Lung (tissue), 12 donors: ENCODE data around the gene SAMSN1. TPM values are rescaled to one million over a fixed set of nuclear protein-coding genes. Genes with fewer than 3 reads are reported as not detected.
"Not testable (repeated sequence)": the region's sequence is repeated elsewhere in the genome, so short reads cannot be mapped to it uniquely, and the experiment has no call there.

Experiments used
- ATAC-seq: fragments of 200-7000 bp; cut with Tn5 transposase; one replicate; pipeline ENCODE4 v1.9.1; 2020; ENCODE audit warnings: moderate number of reproducible peaks; ENCODE audit not compliant: insufficient read depth, low FRiP score
- DNase-seq, 3 donors: peaks; one replicate each; pipeline ENCODE4 v3.0.0-alpha.2; 2013 to 2017
- H3K27ac ChIP-seq, 2 donors: one replicate each; pipeline ENCODE4 v1.5.1; 2013; ENCODE audit warnings: mild to moderate bottlenecking in 2 of 2, moderate library complexity in 2 of 2, control low read depth in 1 of 2, inconsistent platforms in 1 of 2, low read depth in 1 of 2, low read length in 1 of 2
- H3K27me3 ChIP-seq, 3 donors: one replicate each; pipeline ENCODE4 v1.5.1; 2013; ENCODE audit warnings: low read length in 2 of 3; ENCODE audit not compliant: control insufficient read depth in 3 of 3, insufficient read depth in 3 of 3
- H3K36me3 ChIP-seq, 4 donors: one replicate each; pipeline ENCODE4 v1.5.1; 2013; ENCODE audit warnings: low read length in 4 of 4, mild to moderate bottlenecking in 1 of 4, moderate library complexity in 1 of 4; ENCODE audit not compliant: control insufficient read depth in 4 of 4, insufficient read depth in 4 of 4
- H3K4me1 ChIP-seq, 5 donors: one replicate each; pipeline ENCODE4 v1.5.1; 2013; ENCODE audit warnings: low read length in 5 of 5, mild to moderate bottlenecking in 2 of 5, moderate library complexity in 1 of 5; ENCODE audit not compliant: control insufficient read depth in 5 of 5, insufficient read depth in 5 of 5
- H3K4me3 ChIP-seq: one replicate; pipeline ENCODE4 v1.5.1; 2013; ENCODE audit warnings: mild to moderate bottlenecking, control low read depth, moderate library complexity
- H3K9ac ChIP-seq, 2 donors: one replicate each; pipeline ENCODE4 v1.5.1; 2013; ENCODE audit warnings: low read length in 2 of 2, control low read depth in 1 of 2; ENCODE audit not compliant: insufficient read depth in 1 of 2
- H3K9me3 ChIP-seq, 4 donors: one replicate each; pipeline ENCODE4 v1.5.1; 2013; ENCODE audit warnings: low read length in 3 of 4, mild to moderate bottlenecking in 1 of 4, moderate library complexity in 1 of 4; ENCODE audit not compliant: control insufficient read depth in 4 of 4, insufficient read depth in 3 of 4
- CTCF ChIP-seq: IDR thresholded peaks from 2 replicates; pipeline ENCODE4 v1.5.1; 2012; ENCODE audit warnings: mild to moderate bottlenecking; ENCODE audit errors: control extremely low read depth, extremely low read depth
- WGBS, 2 donors: extraction: QIAGEN DNeasy Blood & Tissue Kit; methylation state at CpG; one replicate each; pipeline ENCODE4 v1.1.7; 2013; 5-methylcytosine and 5-hydroxymethylcytosine counted together
- polyA plus RNA-seq, 2 donors: library from polyadenylated mRNA; stranded (reverse); fragments of 200-250 nt; gene quantifications; one replicate each; pipeline ENCODE4 v1.2.1, GENCODE V29; 2013
- total RNA-seq, 2 donors: library from RNA; depleted of rRNA in 1 of 2; stranded (reverse); fragments of >200 nt in 1 of 2; gene quantifications; one replicate each; pipeline ENCODE4 v1.2.1, GENCODE V29; 2014 to 2021
- donor health status: control.
- donor health status: control.
- donor health status: Bipolar disorder and iron deficiency.
- donor health status: healthy.
- donor health status: DM: yes; HTN: yes; CAD: no.

Gene SAMSN1
- total and polyA plus RNA-seq, 4 donors = 6.4 to 184 (median 16.1) TPM

- WGBS, 2 donors = 71 to 86% methylated on average over 2 of the region's 2 CpGs
- H3K4me1 ChIP-seq = peaks cover 0 to 1% (median 0%) of the 10 kb centered on the region in 5 donors
Measured at GRCh38 chr21:14497825-14498224, 48.3 kb downstream of the SAMSN1 start.

DNA sequence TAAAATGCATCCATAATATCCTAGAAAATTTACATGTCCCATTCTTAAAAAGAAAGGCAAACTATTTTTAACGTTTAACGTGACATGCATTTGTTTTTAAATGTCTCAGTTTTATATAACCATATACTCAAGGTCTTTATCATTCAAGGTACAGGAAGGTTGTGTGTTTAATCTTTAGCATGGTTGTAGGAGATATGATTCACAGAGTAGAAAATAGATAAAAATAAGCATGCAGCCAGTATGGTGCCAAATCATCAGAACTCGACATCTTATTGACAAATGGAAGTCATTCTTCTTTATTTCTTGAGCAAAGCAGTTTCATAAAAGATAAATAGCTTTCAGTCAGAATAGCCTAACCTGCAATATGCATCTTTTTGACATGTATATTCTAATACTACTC lies 51.0 kb downstream of the SAMSN1 start:
- no peak overlapping the region for H3K4me3 ChIP-seq
- WGBS, 2 donors = 85 to 91% methylated on average over 3 of the region's 3 CpGs
- H3K36me3 ChIP-seq = no peaks in the 10 kb centered on the region
- no peaks in the 10 kb centered on the region for H3K9me3 ChIP-seq
- no peak for ATAC-seq
- H3K27me3 ChIP-seq = no peaks in the 10 kb centered on the region
- H3K4me1 ChIP-seq = peaks cover 0 to 2% (median 0%) of the 10 kb centered on the region in 5 donors
- H3K27ac ChIP-seq = no peak overlapping the region
- TF ChIP-seq CTCF = no peak
- no peak for DNase-seq
- H3K9ac ChIP-seq = no peak overlapping the region

More at GRCh38 chr21:14497825-14498224, 48.3 kb downstream of the SAMSN1 start:
- TF ChIP-seq CTCF = no peak
- ATAC-seq (no peak), DNase-seq (peak in 2 of 3 donors; percentile 52 to 58)
- Histone ChIP-seq H3K36me3 (no peaks in the 10 kb centered on the region), H3K27ac (no peak overlapping the region), H3K27me3 (no peaks in the 10 kb centered on the region), H3K4me3 (no peak overlapping the region), H3K9me3 (no peaks in the 10 kb centered on the region), H3K9ac (no peak overlapping the region)

- ATAC-seq, H3K27ac ChIP-seq, H3K4me1 ChIP-seq, H3K27me3 ChIP-seq, H3K4me3 ChIP-seq, H3K36me3 ChIP-seq, H3K9me3 ChIP-seq, DNase-seq, H3K9ac ChIP-seq: not testable (repeated sequence)
- WGBS, 2 donors = 100% methylated on average over 1 of the region's 1 CpG
Measured at GRCh38 chr21:14494181-14494580, 51.9 kb downstream of the SAMSN1 start.

GRCh38 chr21:14493731-14494130 lies 52.4 kb downstream of the SAMSN1 start:
- Histone ChIP-seq H3K36me3 (no peaks in the 10 kb centered on the region), H3K4me1 (peaks cover 0 to 2% (median 0%) of the 10 kb centered on the region in 5 donors), H3K27ac (no peak overlapping the region), H3K4me3 (no peak overlapping the region), H3K9me3 (no peaks in the 10 kb centered on the region), H3K9ac (no peak overlapping the region), H3K27me3 (no peaks in the 10 kb centered on the region)
- DNase-seq (no peak), ATAC-seq (no peak)
- WGBS, 2 donors = 48 to 70% methylated on average over 2 of the region's 2 CpGs
- TF ChIP-seq CTCF = no peak
